GM23338 (cell line): ENCODE data around the gene TBX3. TPM values are rescaled to one million over a fixed set of nuclear protein-coding genes. Genes with fewer than 3 reads are reported as not detected.
A peak's percentile ranks its signal among the peaks of the same experiment; 100 is the strongest.

Source experiments
- ATAC-seq: fragments of 200-7000 bp; cut with Tn5 transposase; 3 replicates; pipeline ENCODE4 v1.9.1; 2020
- DNase-seq: peaks from one replicate; pipeline ENCODE4 v3.0.0-alpha.2; 2015; ENCODE audit warnings: low spot score
- H2AFZ ChIP-seq: fragments of 200-600 bp; sonication (generic); 2 replicates; pipeline ENCODE4 v1.8.0; 2016; ENCODE audit warnings: antibody characterized with exemption, mild to moderate bottlenecking, moderate library complexity
- H3F3A ChIP-seq: fragments of 200-600 bp; sonication (generic); replicated peaks from 2 replicates; pipeline ENCODE4 v1.8.0; 2017; ENCODE audit warnings: antibody characterized with exemption, mixed run types, low read depth
- H3K27ac ChIP-seq: fragments of 200-600 bp; sonication (generic); 2 replicates; pipeline ENCODE4 v1.6.1; 2016; ENCODE audit warnings: low read depth
- H3K27me3 ChIP-seq: fragments of 200-600 bp; sonication (generic); 2 replicates; pipeline ENCODE4 v1.8.0; 2016; ENCODE audit warnings: mild to moderate bottlenecking, mixed run types, moderate library complexity; ENCODE audit not compliant: insufficient read depth
- H3K36me3 ChIP-seq: fragments of 200-600 bp; sonication (generic); 2 replicates; pipeline ENCODE4 v1.8.0; 2016; ENCODE audit warnings: mild to moderate bottlenecking; ENCODE audit not compliant: insufficient read depth
- H3K4me1 ChIP-seq: fragments of 200-600 bp; sonication (generic); 2 replicates; pipeline ENCODE4 v1.8.0; 2016; ENCODE audit warnings: mild to moderate bottlenecking, moderate library complexity; ENCODE audit not compliant: insufficient read depth
- H3K4me2 ChIP-seq: fragments of 200-600 bp; sonication (generic); 2 replicates; pipeline ENCODE4 v1.7.1; 2017; ENCODE audit warnings: mixed run types
- H3K4me3 ChIP-seq: fragments of 200-600 bp; sonication (generic); 2 replicates; pipeline ENCODE4 v1.6.1; 2016; ENCODE audit warnings: mixed run types
- H3K79me2 ChIP-seq: fragments of 200-600 bp; sonication (generic); replicated peaks from 2 replicates; pipeline ENCODE4 v1.8.0; 2017; ENCODE audit warnings: mild to moderate bottlenecking; ENCODE audit not compliant: insufficient read depth
- H3K9me2 ChIP-seq: fragments of 200-600 bp; sonication (generic); 2 replicates; pipeline ENCODE4 v1.8.0; 2017; ENCODE audit not compliant: insufficient read depth
- H4K20me1 ChIP-seq: fragments of 200-600 bp; sonication (generic); replicated peaks from 2 replicates; pipeline ENCODE4 v1.8.0; 2017; ENCODE audit warnings: mild to moderate bottlenecking; ENCODE audit not compliant: insufficient read depth
- H3K27ac Mint-ChIP-seq: 2 replicates; pipeline ENCODE4 v1.8.0; 2020; ENCODE audit warnings: inconsistent platforms, mild to moderate bottlenecking, moderate library complexity, mixed read lengths
- H3K27me3 Mint-ChIP-seq: 3 replicates; pipeline ENCODE4 v1.8.0; 2022; ENCODE audit warnings: low read depth, mild to moderate bottlenecking, moderate library complexity, mixed read lengths, inconsistent platforms; ENCODE audit not compliant: insufficient read depth, poor library complexity
- H3K36me3 Mint-ChIP-seq: 3 replicates; pipeline ENCODE4 v1.8.0; 2021; ENCODE audit warnings: low read depth, mild to moderate bottlenecking, inconsistent platforms, moderate library complexity, mixed read lengths
- H3K4me1 Mint-ChIP-seq: 3 replicates; pipeline ENCODE4 v1.8.0; 2020; ENCODE audit warnings: mild to moderate bottlenecking, inconsistent platforms, mixed read lengths
- H3K4me3 Mint-ChIP-seq: 3 replicates; pipeline ENCODE4 v1.8.0; 2021; ENCODE audit warnings: moderate library complexity, mild to moderate bottlenecking, inconsistent platforms, mixed read lengths
- H3K9me3 Mint-ChIP-seq: 3 replicates; pipeline ENCODE4 v1.8.0; 2020; ENCODE audit warnings: moderate library complexity, mild to moderate bottlenecking, inconsistent platforms, mixed read lengths
- CREB1 ChIP-seq: fragments of 250-450 bp; sonication (Bioruptor Pico); IDR thresholded peaks from 2 replicates; pipeline ENCODE4 v1.5.0; 2020; ENCODE audit warnings: low read depth, mild to moderate bottlenecking, moderate library complexity
- ETS1 ChIP-seq: IDR thresholded peaks from 2 replicates; pipeline ENCODE4 v1.6.1; 2016; ENCODE audit warnings: antibody characterized with exemption
- EZH2 ChIP-seq: fragments of 200-600 bp; sonication (generic); IDR thresholded peaks from one replicate; pipeline ENCODE4 v1.8.0; 2017; ENCODE audit warnings: antibody characterized with exemption, mild to moderate bottlenecking, low read depth; ENCODE audit not compliant: unreplicated experiment
- JUNB ChIP-seq: IDR thresholded peaks from one replicate; pipeline ENCODE4 v1.6.1; 2016; ENCODE audit warnings: antibody characterized with exemption; ENCODE audit not compliant: unreplicated experiment
- NANOG ChIP-seq: IDR thresholded peaks from 2 replicates; pipeline ENCODE4 v1.6.1; 2016; ENCODE audit warnings: antibody characterized with exemption, borderline replicate concordance
- POLR2AphosphoS5 ChIP-seq: IDR thresholded peaks from 2 replicates; pipeline ENCODE4 v1.6.1; 2016; ENCODE audit warnings: antibody characterized with exemption, low read depth
- STAT1 ChIP-seq: IDR thresholded peaks from one replicate; pipeline ENCODE4 v1.6.1; 2016; ENCODE audit warnings: antibody characterized with exemption; ENCODE audit not compliant: unreplicated experiment
- ZNF114 ChIP-seq: fragments of 250-450 bp; sonication (Bioruptor Pico); IDR thresholded peaks from 2 replicates; pipeline ENCODE4 v1.5.0; 2020; ENCODE audit warnings: mild to moderate bottlenecking, moderate library complexity
- polyA plus RNA-seq: library from polyadenylated mRNA; unstranded; fragments of >200 nt; fragmentation: Nextera tagmentation; extraction: Ambion mirVana; gene quantifications from 2 replicates; pipeline ENCODE4 v1.2.1, GENCODE V29; 2016
- total RNA-seq: library from RNA; depleted of rRNA; stranded (reverse); fragments of >200 nt; shearing (Covaris generic); gene quantifications from 2 replicates; pipeline ENCODE4 v1.2.3, GENCODE V29; 2014
- TF ChIP-seq, protein P1 (sequence below), 2 experiments: fragments of 200-600 bp in 1 of 2; sonication (generic) in 1 of 2; conservative IDR thresholded peaks; 2 replicates each; pipeline versions ENCODE4 v1.5.1 to v1.6.1; 2016 to 2017; ENCODE audit warnings: antibody characterized with exemption in 2 of 2, low read depth in 2 of 2, mild to moderate bottlenecking in 2 of 2, moderate library complexity in 1 of 2
- TF ChIP-seq, protein P2 (sequence below): IDR thresholded peaks from one replicate; pipeline ENCODE4 v1.6.1; 2018; ENCODE audit warnings: antibody characterized with exemption; ENCODE audit not compliant: unreplicated experiment

The TBX3 gene
- total and polyA plus RNA-seq, 2 experiments from 2014 or later = 0.18 to 0.24 TPM

GRCh38 chr12:114627393-114627792, 56.6 kb downstream of the TBX3 start:
- no peak overlapping the region for H3K4me3 ChIP-seq

DNA sequence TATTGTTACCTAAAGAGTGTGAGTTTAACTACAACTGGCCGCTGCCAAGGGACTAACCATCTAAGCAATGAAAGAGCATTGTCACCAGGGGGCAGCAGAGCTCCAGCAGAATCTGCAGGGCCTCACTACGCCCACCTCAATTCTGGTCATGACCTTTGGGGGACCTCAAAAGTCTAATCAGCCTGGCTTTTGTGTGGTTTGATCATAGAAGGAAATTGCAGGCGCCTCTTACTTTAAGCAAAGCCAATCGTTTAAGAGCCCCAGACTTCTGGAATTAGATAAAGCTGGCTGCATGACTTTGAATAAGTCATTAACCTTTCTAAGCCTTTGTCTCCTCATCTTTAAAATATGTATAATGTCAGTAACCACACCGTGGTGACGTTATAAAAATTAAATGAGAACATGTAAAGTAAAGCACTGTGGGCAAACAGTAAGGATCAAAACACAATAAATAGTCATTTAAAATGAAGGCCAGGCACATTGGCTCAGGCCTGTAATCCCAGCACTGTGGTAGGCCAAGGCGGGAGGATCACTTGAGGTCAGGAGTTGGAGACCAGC, 58.6 kb downstream of the TBX3 start:
- Histone ChIP-seq H3F3A (0 out of 2 replicates have a peak, but pooled peaks cover 4% of the 10 kb centered on the region), H3K9me2 (no peaks in the 10 kb centered on the region), H4K20me1 (no peaks in the 10 kb centered on the region), H3K79me2 (no peaks in the 10 kb centered on the region), H3K36me3 (no peaks in the 10 kb centered on the region), H3K27me3 (no peaks in the 10 kb centered on the region), H3K4me2 (no peak overlapping the region), H3K27ac (no peak overlapping the region), H3K4me1 (no peaks in the 10 kb centered on the region), H3K4me3 (no peak overlapping the region), H2AFZ (no peak overlapping the region)
- Mint-ChIP-seq H3K27me3 (peaks cover 6% of the 10 kb centered on the region), H3K36me3 (no peaks in the 10 kb centered on the region), H3K4me3 (no peak overlapping the region), H3K27ac (no peak overlapping the region), H3K4me1 (no peaks in the 10 kb centered on the region), H3K9me3 (no peaks in the 10 kb centered on the region; the same call in 2 of the 3 replicates)
- TF ChIP-seq, protein P1, sequence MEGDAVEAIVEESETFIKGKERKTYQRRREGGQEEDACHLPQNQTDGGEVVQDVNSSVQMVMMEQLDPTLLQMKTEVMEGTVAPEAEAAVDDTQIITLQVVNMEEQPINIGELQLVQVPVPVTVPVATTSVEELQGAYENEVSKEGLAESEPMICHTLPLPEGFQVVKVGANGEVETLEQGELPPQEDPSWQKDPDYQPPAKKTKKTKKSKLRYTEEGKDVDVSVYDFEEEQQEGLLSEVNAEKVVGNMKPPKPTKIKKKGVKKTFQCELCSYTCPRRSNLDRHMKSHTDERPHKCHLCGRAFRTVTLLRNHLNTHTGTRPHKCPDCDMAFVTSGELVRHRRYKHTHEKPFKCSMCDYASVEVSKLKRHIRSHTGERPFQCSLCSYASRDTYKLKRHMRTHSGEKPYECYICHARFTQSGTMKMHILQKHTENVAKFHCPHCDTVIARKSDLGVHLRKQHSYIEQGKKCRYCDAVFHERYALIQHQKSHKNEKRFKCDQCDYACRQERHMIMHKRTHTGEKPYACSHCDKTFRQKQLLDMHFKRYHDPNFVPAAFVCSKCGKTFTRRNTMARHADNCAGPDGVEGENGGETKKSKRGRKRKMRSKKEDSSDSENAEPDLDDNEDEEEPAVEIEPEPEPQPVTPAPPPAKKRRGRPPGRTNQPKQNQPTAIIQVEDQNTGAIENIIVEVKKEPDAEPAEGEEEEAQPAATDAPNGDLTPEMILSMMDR (conservative IDR thresholded peaks at IDR 0.05; ENCODE audit: low read depth in 2 of 2) = peak; percentile 85 to 94
- no peak for TF ChIP-seq STAT1
- peak; percentile 91 for DNase-seq
- ATAC-seq = peak; percentile 98

More at GRCh38 chr12:114627393-114627792, 56.6 kb downstream of the TBX3 start:
- H3K36me3 ChIP-seq = no peaks in the 10 kb centered on the region
- H3K27ac ChIP-seq = no peak overlapping the region
- Mint-ChIP-seq H3K4me1 (no peaks in the 10 kb centered on the region), H3K36me3 (no peaks in the 10 kb centered on the region), H3K27ac (no peak overlapping the region), H3K9me3 (no peaks in the 10 kb centered on the region; the same call in 2 of the 3 replicates), H3K27me3 (peaks cover 6% of the 10 kb centered on the region), H3K4me3 (no peak overlapping the region)
- H3F3A ChIP-seq = 0 out of 2 replicates have a peak, but pooled peaks cover 4% of the 10 kb centered on the region
- H3K27me3 ChIP-seq = no peaks in the 10 kb centered on the region
- no peak overlapping the region for H2AFZ ChIP-seq
- H3K79me2 ChIP-seq = no peaks in the 10 kb centered on the region
- no peak overlapping the region for H3K4me2 ChIP-seq
- no peaks in the 10 kb centered on the region for H3K9me2 ChIP-seq
- no peaks in the 10 kb centered on the region for H3K4me1 ChIP-seq
- H4K20me1 ChIP-seq = no peaks in the 10 kb centered on the region
- TF ChIP-seq ETS1 (no peak), ZNF114 (CRISPR knock-in tag) (no peak), JUNB (no peak)
- ATAC-seq (no peak), DNase-seq (no peak)

DNA sequence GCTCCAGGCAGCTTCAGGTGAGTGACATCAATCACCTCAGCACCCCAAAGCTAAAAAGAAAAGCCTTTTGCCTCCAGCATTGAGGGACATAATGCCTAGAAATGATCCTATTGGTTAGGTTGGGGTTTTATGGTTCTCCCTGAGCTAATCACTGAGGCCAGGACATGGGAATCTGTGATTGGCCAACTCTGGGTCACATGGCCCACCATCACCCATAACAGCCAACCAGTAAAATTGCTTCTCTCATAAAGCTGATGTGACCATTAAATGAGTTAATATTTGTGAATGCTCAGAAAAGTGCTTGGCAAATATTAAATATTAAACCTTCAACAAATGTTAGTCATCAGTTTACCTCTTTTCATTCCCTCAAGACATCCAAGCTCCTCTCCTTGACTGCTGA, 60.2 kb downstream of the TBX3 start:
- Mint-ChIP-seq H3K9me3 (no peaks in the 10 kb centered on the region; the same call in 2 of the 3 replicates), H3K4me1 (no peaks in the 10 kb centered on the region), H3K36me3 (no peaks in the 10 kb centered on the region), H3K27me3 (peaks cover 6% of the 10 kb centered on the region), H3K4me3 (no peak overlapping the region), H3K27ac (no peak overlapping the region)
- ATAC-seq = no peak
- Histone ChIP-seq H3F3A (0 out of 2 replicates have a peak, but pooled peaks cover 4% of the 10 kb centered on the region), H3K27me3 (no peaks in the 10 kb centered on the region), H3K4me3 (no peak overlapping the region), H3K9me2 (no peaks in the 10 kb centered on the region), H3K79me2 (no peaks in the 10 kb centered on the region), H3K27ac (no peak overlapping the region), H2AFZ (no peak overlapping the region), H4K20me1 (no peaks in the 10 kb centered on the region), H3K4me2 (no peak overlapping the region), H3K4me1 (no peaks in the 10 kb centered on the region), H3K36me3 (no peaks in the 10 kb centered on the region)
- DNase-seq = no peak
- TF ChIP-seq, protein P2, sequence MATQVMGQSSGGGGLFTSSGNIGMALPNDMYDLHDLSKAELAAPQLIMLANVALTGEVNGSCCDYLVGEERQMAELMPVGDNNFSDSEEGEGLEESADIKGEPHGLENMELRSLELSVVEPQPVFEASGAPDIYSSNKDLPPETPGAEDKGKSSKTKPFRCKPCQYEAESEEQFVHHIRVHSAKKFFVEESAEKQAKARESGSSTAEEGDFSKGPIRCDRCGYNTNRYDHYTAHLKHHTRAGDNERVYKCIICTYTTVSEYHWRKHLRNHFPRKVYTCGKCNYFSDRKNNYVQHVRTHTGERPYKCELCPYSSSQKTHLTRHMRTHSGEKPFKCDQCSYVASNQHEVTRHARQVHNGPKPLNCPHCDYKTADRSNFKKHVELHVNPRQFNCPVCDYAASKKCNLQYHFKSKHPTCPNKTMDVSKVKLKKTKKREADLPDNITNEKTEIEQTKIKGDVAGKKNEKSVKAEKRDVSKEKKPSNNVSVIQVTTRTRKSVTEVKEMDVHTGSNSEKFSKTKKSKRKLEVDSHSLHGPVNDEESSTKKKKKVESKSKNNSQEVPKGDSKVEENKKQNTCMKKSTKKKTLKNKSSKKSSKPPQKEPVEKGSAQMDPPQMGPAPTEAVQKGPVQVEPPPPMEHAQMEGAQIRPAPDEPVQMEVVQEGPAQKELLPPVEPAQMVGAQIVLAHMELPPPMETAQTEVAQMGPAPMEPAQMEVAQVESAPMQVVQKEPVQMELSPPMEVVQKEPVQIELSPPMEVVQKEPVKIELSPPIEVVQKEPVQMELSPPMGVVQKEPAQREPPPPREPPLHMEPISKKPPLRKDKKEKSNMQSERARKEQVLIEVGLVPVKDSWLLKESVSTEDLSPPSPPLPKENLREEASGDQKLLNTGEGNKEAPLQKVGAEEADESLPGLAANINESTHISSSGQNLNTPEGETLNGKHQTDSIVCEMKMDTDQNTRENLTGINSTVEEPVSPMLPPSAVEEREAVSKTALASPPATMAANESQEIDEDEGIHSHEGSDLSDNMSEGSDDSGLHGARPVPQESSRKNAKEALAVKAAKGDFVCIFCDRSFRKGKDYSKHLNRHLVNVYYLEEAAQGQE = no peak
- TF ChIP-seq JUNB (no peak), CREB1 (no peak), ZNF114 (CRISPR knock-in tag) (no peak), POLR2AphosphoS5 (no peak), ETS1 (no peak), NANOG (no peak), EZH2 (no peak)
